Effector memory CD4-positive, alpha-beta T cell (primary cell): ENCODE results near the gene KIAA1217.

Source experiments
- DNase-seq, 3 donors: peaks; one replicate each; pipeline ENCODE4 v3.0.0-alpha.2; 2020
- H3K27ac ChIP-seq: 2 replicates; pipeline ENCODE4 v1.7.0; 2013; ENCODE audit warnings: mild to moderate bottlenecking, low read length, moderate library complexity; ENCODE audit not compliant: insufficient read depth, poor library complexity, severe bottlenecking
- H3K27me3 ChIP-seq: replicated peaks from 2 replicates; pipeline ENCODE4 v1.7.0; 2013; ENCODE audit warnings: mild to moderate bottlenecking, low read length; ENCODE audit not compliant: insufficient read depth, control insufficient read depth, poor library complexity, severe bottlenecking
- H3K36me3 ChIP-seq: 2 replicates; pipeline ENCODE4 v1.7.0; 2013; ENCODE audit warnings: mild to moderate bottlenecking, low read length, moderate library complexity; ENCODE audit not compliant: control insufficient read depth, insufficient read depth
- H3K4me1 ChIP-seq: 2 replicates; pipeline ENCODE4 v1.7.0; 2013; ENCODE audit warnings: low read length, mild to moderate bottlenecking; ENCODE audit not compliant: control insufficient read depth, insufficient read depth, poor library complexity, severe bottlenecking
- H3K4me3 ChIP-seq: 2 replicates; pipeline ENCODE4 v1.7.0; 2013; ENCODE audit warnings: low read length, low read depth, mild to moderate bottlenecking; ENCODE audit not compliant: insufficient read depth, poor library complexity, severe bottlenecking
- H3K9me3 ChIP-seq: 2 replicates; pipeline ENCODE4 v1.7.0; 2013; ENCODE audit warnings: mild to moderate bottlenecking, low read length, moderate library complexity; ENCODE audit not compliant: control insufficient read depth

KIAA1217 gene

GRCh38 chr10:24239289-24240040, 30.5 kb downstream of the KIAA1217 start:
- DNase-seq: no peak
- no peaks in the 10 kb centered on the region for H3K36me3 ChIP-seq
- H3K4me1 ChIP-seq: no peaks in the 10 kb centered on the region
- no peak overlapping the region for H3K4me3 ChIP-seq
- H3K9me3 ChIP-seq: no peaks in the 10 kb centered on the region
- H3K27ac ChIP-seq: no peak overlapping the region
- H3K27me3 ChIP-seq: no peaks in the 10 kb centered on the region

GRCh38 chr10:24240041-24240751, 31.3 kb downstream of the KIAA1217 start:
- H3K27ac ChIP-seq: no peak overlapping the region
- H3K4me1 ChIP-seq: no peaks in the 10 kb centered on the region

DNA sequence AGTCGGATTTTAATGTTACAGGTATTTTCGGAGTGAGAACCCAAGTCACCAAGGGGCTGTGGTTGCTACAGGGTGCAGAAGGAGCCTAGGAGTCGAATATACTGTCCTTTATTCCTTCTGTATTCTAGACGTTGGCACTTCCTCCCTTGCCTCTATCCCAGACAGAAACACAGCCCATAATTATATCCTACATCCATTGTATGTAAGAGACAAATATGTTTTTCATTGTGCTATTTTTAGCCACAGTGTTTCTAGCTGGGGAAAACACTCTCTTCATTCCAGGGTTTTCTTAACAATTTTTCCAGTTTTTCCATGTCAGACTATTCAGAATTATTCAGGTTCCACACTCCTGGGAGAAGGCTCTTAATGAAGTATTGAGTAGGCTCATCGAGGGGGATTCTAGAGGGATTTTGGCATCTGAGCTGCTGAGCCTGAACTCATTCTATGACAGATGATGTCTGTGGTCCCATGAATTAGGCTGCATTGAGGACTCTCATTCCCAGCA, 32.6 kb downstream of the KIAA1217 start:
- Histone ChIP-seq H3K4me3 (no peak overlapping the region), H3K27me3 (no peaks in the 10 kb centered on the region), H3K4me1 (no peaks in the 10 kb centered on the region), H3K27ac (no peak overlapping the region), H3K9me3 (no peaks in the 10 kb centered on the region), H3K36me3 (no peaks in the 10 kb centered on the region)
- no peak for DNase-seq

More at GRCh38 chr10:24240041-24240751, 31.3 kb downstream of the KIAA1217 start:
- H3K27me3 ChIP-seq: no peaks in the 10 kb centered on the region
- no peak for DNase-seq
- no peak overlapping the region for H3K4me3 ChIP-seq
- H3K9me3 ChIP-seq: no peaks in the 10 kb centered on the region
- H3K36me3 ChIP-seq: no peaks in the 10 kb centered on the region

GRCh38 chr10:24242562-24242961, 33.6 kb downstream of the KIAA1217 start:
- Histone ChIP-seq H3K27ac (no peak overlapping the region), H3K27me3 (no peaks in the 10 kb centered on the region), H3K4me1 (no peaks in the 10 kb centered on the region), H3K9me3 (no peaks in the 10 kb centered on the region), H3K4me3 (no peak overlapping the region), H3K36me3 (no peaks in the 10 kb centered on the region)
- no peak for DNase-seq

GRCh38 chr10:24246365-24246764, 37.4 kb downstream of the KIAA1217 start:
- Histone ChIP-seq H3K4me3 (no peak overlapping the region), H3K27me3 (no peaks in the 10 kb centered on the region), H3K4me1 (no peaks in the 10 kb centered on the region), H3K36me3 (no peaks in the 10 kb centered on the region), H3K27ac (no peak overlapping the region), H3K9me3 (no peaks in the 10 kb centered on the region)
- DNase-seq: no peak

DNA sequence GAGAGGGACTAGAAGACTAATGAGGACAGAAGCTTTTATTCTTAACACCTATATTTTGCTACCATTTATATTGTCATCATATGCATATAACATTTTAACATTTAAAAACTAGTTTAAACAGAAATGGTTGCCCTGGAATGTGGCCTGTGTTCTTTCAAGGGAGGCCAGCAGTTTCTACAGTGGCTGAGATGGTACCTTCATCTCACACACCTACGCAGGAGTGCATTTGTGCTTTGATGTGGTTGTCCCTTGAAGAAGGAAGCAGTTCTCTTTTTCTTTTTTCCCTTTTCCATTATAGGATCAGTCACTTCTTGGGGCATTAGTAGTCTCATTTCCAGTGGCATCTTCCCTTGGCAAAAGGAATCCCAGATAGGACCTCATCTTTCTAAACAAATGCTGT, 38.9 kb downstream of the KIAA1217 start:
- Histone ChIP-seq H3K36me3 (no peaks in the 10 kb centered on the region), H3K4me1 (no peaks in the 10 kb centered on the region), H3K4me3 (no peak overlapping the region), H3K27me3 (no peaks in the 10 kb centered on the region), H3K27ac (no peak overlapping the region), H3K9me3 (no peaks in the 10 kb centered on the region)
- no peak for DNase-seq

DNA sequence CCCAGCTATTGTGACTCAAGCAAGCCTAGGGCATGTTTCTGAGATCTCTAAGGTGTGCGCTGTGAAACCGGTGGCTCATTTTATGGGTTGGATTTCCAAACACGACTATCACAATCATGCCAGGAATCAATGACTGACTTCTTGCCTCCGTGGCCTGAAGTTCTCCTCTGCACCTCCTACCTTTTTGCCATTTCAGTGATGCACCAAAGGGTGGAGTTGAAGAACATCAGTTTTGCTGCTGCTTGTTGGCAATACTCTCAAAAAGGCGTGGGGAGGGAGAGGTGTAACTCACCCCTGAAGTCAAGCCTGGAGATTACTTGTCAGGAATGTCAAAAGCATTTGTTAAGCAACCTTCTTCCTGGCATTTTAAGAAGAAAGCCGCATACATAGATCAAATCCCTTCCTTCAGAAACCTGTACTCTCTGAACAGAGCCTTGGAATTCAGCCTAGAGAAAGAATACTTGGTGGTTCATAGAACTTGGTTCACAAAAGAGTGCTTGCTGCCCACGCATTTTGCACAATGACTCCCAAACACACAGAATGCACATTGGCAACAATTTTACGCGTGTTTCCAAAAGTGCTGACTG, 41.0 kb downstream of the KIAA1217 start:
- H3K4me1 ChIP-seq: no peaks in the 10 kb centered on the region
- no peak overlapping the region for H3K27ac ChIP-seq
- H3K36me3 ChIP-seq: no peaks in the 10 kb centered on the region
- no peak for DNase-seq
- no peaks in the 10 kb centered on the region for H3K9me3 ChIP-seq
- H3K4me3 ChIP-seq: no peak overlapping the region
- H3K27me3 ChIP-seq: no peaks in the 10 kb centered on the region

- no peak for DNase-seq
- Histone ChIP-seq H3K9me3 (no peaks in the 10 kb centered on the region), H3K36me3 (no peaks in the 10 kb centered on the region), H3K4me3 (no peak overlapping the region), H3K27ac (no peak overlapping the region), H3K4me1 (no peaks in the 10 kb centered on the region), H3K27me3 (no peaks in the 10 kb centered on the region)
Observed at GRCh38 chr10:24251547-24251946, 42.6 kb downstream of the KIAA1217 start.

- Histone ChIP-seq H3K27ac (no peak overlapping the region), H3K27me3 (no peaks in the 10 kb centered on the region), H3K9me3 (no peaks in the 10 kb centered on the region), H3K36me3 (no peaks in the 10 kb centered on the region), H3K4me1 (no peaks in the 10 kb centered on the region), H3K4me3 (no peak overlapping the region)
- DNase-seq: no peak
Observed at GRCh38 chr10:24254180-24254579, 45.2 kb downstream of the KIAA1217 start.
